H1 (cell line): ENCODE results near the gene CACNA1D. TPM values are rescaled to one million over a fixed set of nuclear protein-coding genes. Genes with fewer than 3 reads are reported as not detected.

Source experiments
- CTCF ChIA-PET: fragments of 300-600 bp; sonication (Branson Sonifier 250); formaldehyde crosslinking; loops from one replicate; lab custom pipeline; 2021; ENCODE audit not compliant: partially characterized antibody; lab: Charles Lee
- POLR2A ChIA-PET: fragments of 300-600 bp; sonication (Branson Sonifier 250); formaldehyde crosslinking; loops from one replicate; lab custom pipeline; 2021; ENCODE audit warnings: inconsistent platforms; ENCODE audit not compliant: partially characterized antibody; lab: Charles Lee
- DNase-seq, 2 experiments: peaks; one replicate each; pipeline versions ENCODE4 v3.0.0 to v3.0.0-alpha.2; 2010 to 2022; ENCODE audit warnings: low spot score in 2 of 2, low read depth in 1 of 2, mixed read lengths in 1 of 2
- FAIRE-seq: peaks from 2 replicates; lab custom pipeline; 2011; peaks lifted over from hg19 to GRCh38; lab: Jason Lieb, UNC
- H2AFZ ChIP-seq: 2 replicates; pipeline ENCODE4 v1.8.1; 2012; ENCODE audit warnings: low read length, inconsistent platforms
- H2AK5ac ChIP-seq: 2 replicates; pipeline ENCODE4 v1.6.1; 2013; ENCODE audit warnings: low read depth, low read length
- H2BK120ac ChIP-seq: replicated peaks from 2 replicates; pipeline ENCODE3; 2013; ENCODE audit warnings: low read depth, low read length, inconsistent platforms
- H2BK12ac ChIP-seq: 2 replicates; pipeline ENCODE4 v1.6.1; 2013; ENCODE audit warnings: low read depth, low read length
- H2BK15ac ChIP-seq: 2 replicates; pipeline ENCODE4 v1.6.1; 2013; ENCODE audit warnings: low read length
- H2BK20ac ChIP-seq: 2 replicates; pipeline ENCODE4 v1.6.1; 2013; ENCODE audit warnings: low read length
- H2BK5ac ChIP-seq: 2 replicates; pipeline ENCODE4 v1.6.1; 2013; ENCODE audit warnings: low read depth, low read length
- H3K14ac ChIP-seq: 2 replicates; pipeline ENCODE4 v1.6.1; 2013; ENCODE audit warnings: inconsistent platforms; ENCODE audit not compliant: insufficient read length
- H3K18ac ChIP-seq: 2 replicates; pipeline ENCODE4 v1.6.1; 2013; ENCODE audit warnings: low read length; ENCODE audit errors: extremely low read depth
- H3K23ac ChIP-seq: 2 replicates; pipeline ENCODE4 v1.6.1; 2013; ENCODE audit warnings: inconsistent platforms; ENCODE audit not compliant: insufficient read length
- H3K23me2 ChIP-seq: 2 replicates; pipeline ENCODE4 v1.6.1; 2013; ENCODE audit warnings: low read depth, low read length
- H3K27ac ChIP-seq: 2 replicates; pipeline ENCODE4 v1.6.1; 2011; ENCODE audit warnings: low read depth, low read length, inconsistent platforms
- H3K27me3 ChIP-seq, 4 experiments: replicated peaks in 1 of 4; 1 replicate in 1 of 4; 2 replicates in 3 of 4; pipeline versions ENCODE4 v1.6.1 to v1.8.1; 2011 to 2013; ENCODE audit warnings: low read length in 3 of 4, mild to moderate bottlenecking in 3 of 4, inconsistent platforms in 2 of 4, mixed read lengths in 2 of 4, moderate library complexity in 1 of 4; ENCODE audit not compliant: control insufficient read depth in 3 of 4, insufficient read depth in 3 of 4; ENCODE audit errors: extremely low read depth in 1 of 4
- H3K36me3 ChIP-seq, 4 experiments: 2 replicates each; pipeline versions ENCODE4 v1.6.1 to v1.8.1; 2011 to 2013; ENCODE audit warnings: mild to moderate bottlenecking in 4 of 4, low read length in 3 of 4, moderate library complexity in 2 of 4, control low read depth in 1 of 4, inconsistent platforms in 1 of 4; ENCODE audit not compliant: insufficient read depth in 4 of 4, control insufficient read depth in 2 of 4
- H3K4ac ChIP-seq: replicated peaks from 2 replicates; pipeline ENCODE3; 2013; ENCODE audit warnings: low read length, low read depth, mixed read lengths, inconsistent platforms; ENCODE audit not compliant: insufficient read length
- H3K4me1 ChIP-seq, 4 experiments: replicated peaks in 1 of 4; 1 replicate in 1 of 4; 2 replicates in 3 of 4; pipeline versions ENCODE4 v1.6.1 to v1.8.1; 2011 to 2013; ENCODE audit warnings: low read length in 3 of 4, inconsistent platforms in 2 of 4, mixed read lengths in 1 of 4; ENCODE audit not compliant: insufficient read depth in 4 of 4, control insufficient read depth in 3 of 4
- H3K4me2 ChIP-seq, 2 experiments: 2 replicates each; pipeline versions ENCODE4 v1.6.1 to v1.8.1; 2011 to 2013; ENCODE audit warnings: low read depth in 2 of 2, low read length in 2 of 2, control low read depth in 1 of 2, inconsistent platforms in 1 of 2, mild to moderate bottlenecking in 1 of 2; ENCODE audit not compliant: insufficient read depth in 1 of 2
- H3K4me3 ChIP-seq, 4 experiments: fragments of 200-600, 300-600 bp in 1 of 4; sonication (generic), shearing (Covaris generic), sonication (Bioruptor Twin) in 1 of 4; 2 replicates each; pipeline versions ENCODE4 v1.5.1 to v1.8.1; 2011 to 2016; ENCODE audit warnings: low read length in 4 of 4, low read depth in 3 of 4, control low read depth in 2 of 4, inconsistent platforms in 2 of 4, mild to moderate bottlenecking in 2 of 4, mixed read lengths in 1 of 4, moderate library complexity in 1 of 4; ENCODE audit not compliant: insufficient read depth in 2 of 4; ENCODE audit errors: extremely low read depth in 1 of 4
- H3K56ac ChIP-seq: replicated peaks from 2 replicates; pipeline ENCODE3; 2013; ENCODE audit warnings: low read depth, mild to moderate bottlenecking, mixed read lengths, low read length, inconsistent platforms; ENCODE audit not compliant: insufficient read length
- H3K79me1 ChIP-seq: 2 replicates; pipeline ENCODE4 v1.6.1; 2013; ENCODE audit warnings: low read depth, low read length, control low read depth
- H3K79me2 ChIP-seq, 2 experiments: 2 replicates each; pipeline versions ENCODE4 v1.6.1 to v1.8.1; 2012 to 2013; ENCODE audit warnings: low read length in 2 of 2, mild to moderate bottlenecking in 2 of 2, inconsistent platforms in 1 of 2; ENCODE audit not compliant: insufficient read depth in 2 of 2, control insufficient read depth in 1 of 2
- H3K9ac ChIP-seq, 4 experiments: replicated peaks in 1 of 4; 1 replicate in 1 of 4; 2 replicates in 3 of 4; pipeline versions ENCODE4 v1.6.1 to v1.8.1; 2011 to 2013; ENCODE audit warnings: low read depth in 3 of 4, low read length in 3 of 4, control low read depth in 2 of 4, mild to moderate bottlenecking in 2 of 4, moderate library complexity in 2 of 4, inconsistent platforms in 1 of 4; ENCODE audit errors: extremely low read depth in 1 of 4
- H3K9me3 ChIP-seq, 2 experiments: 2 replicates each; pipeline versions ENCODE4 v1.6.1 to v1.8.1; 2012 to 2013; ENCODE audit warnings: mild to moderate bottlenecking in 2 of 2, moderate library complexity in 2 of 2, control low read depth in 1 of 2, inconsistent platforms in 1 of 2, low read depth in 1 of 2, low read length in 1 of 2, mixed read lengths in 1 of 2; ENCODE audit not compliant: insufficient read depth in 2 of 2
- H4K20me1 ChIP-seq, 2 experiments: replicated peaks in 1 of 2; 2 replicates each; pipeline versions ENCODE3 to v1.8.1; 2011 to 2013; ENCODE audit warnings: inconsistent platforms in 2 of 2, low read length in 2 of 2, mild to moderate bottlenecking in 1 of 2; ENCODE audit not compliant: insufficient read depth in 2 of 2, control insufficient read depth in 1 of 2
- H4K5ac ChIP-seq: 2 replicates; pipeline ENCODE4 v1.6.1; 2013; ENCODE audit warnings: low read length, low read depth, mixed read lengths, inconsistent platforms; ENCODE audit not compliant: insufficient read length
- H4K8ac ChIP-seq: 2 replicates; pipeline ENCODE4 v1.8.0; 2013; ENCODE audit warnings: mild to moderate bottlenecking, moderate library complexity, low read length, inconsistent platforms; ENCODE audit not compliant: insufficient read depth; ENCODE audit errors: extremely low read depth
- H4K91ac ChIP-seq: replicated peaks from 2 replicates; pipeline ENCODE3; 2013; ENCODE audit warnings: low read length, mixed read lengths, inconsistent platforms; ENCODE audit not compliant: insufficient read length
- ASH2L ChIP-seq: fragments of 200-600, 300-600 bp; sonication (generic); IDR thresholded peaks from one replicate; pipeline ENCODE4 v1.7.1; 2017; ENCODE audit warnings: low read length
- BRCA1 ChIP-seq: IDR thresholded peaks from 2 replicates; pipeline ENCODE4 v1.6.1; 2012; ENCODE audit warnings: low read depth, low read length, improper control_type of control experiment
- CBX5 ChIP-seq: fragments of 300-800, 300-1000 bp; sonication (generic); IDR thresholded peaks from 2 replicates; pipeline ENCODE4 v1.7.1; 2016; ENCODE audit warnings: antibody characterized with exemption, low read length, low read depth
- CEBPB ChIP-seq: IDR thresholded peaks from 2 replicates; pipeline ENCODE4 v1.6.1; 2012; ENCODE audit warnings: low read depth, low read length
- HDAC2 ChIP-seq, 2 experiments: fragments of 300-600 bp in 1 of 2; sonication (generic) in 1 of 2; IDR thresholded peaks; 2 replicates each; pipeline ENCODE4 v1.6.1; 2011 to 2012; ENCODE audit warnings: low read depth in 2 of 2, low read length in 2 of 2, mild to moderate bottlenecking in 2 of 2, moderate library complexity in 2 of 2, borderline replicate concordance in 1 of 2, inconsistent platforms in 1 of 2
- HDAC6 ChIP-seq: IDR thresholded peaks from one replicate; pipeline ENCODE4 v1.7.1; 2012; ENCODE audit warnings: low read depth, mild to moderate bottlenecking, inconsistent platforms, low read length, moderate library complexity
- KDM4A ChIP-seq: IDR thresholded peaks from one replicate; pipeline ENCODE4 v1.7.1; 2012; ENCODE audit warnings: low read depth, mild to moderate bottlenecking, moderate library complexity, low read length, inconsistent platforms; ENCODE audit not compliant: severe bottlenecking
- NRF1 ChIP-seq: IDR thresholded peaks from 2 replicates; pipeline ENCODE4 v1.6.1; 2011; ENCODE audit warnings: mild to moderate bottlenecking, low read depth, low read length, improper control_type of control experiment
- RAD21 ChIP-seq, 2 experiments: IDR thresholded peaks in 1 of 2; conservative IDR thresholded peaks in 1 of 2; 2 replicates each; pipeline ENCODE4 v1.6.1; 2011; ENCODE audit warnings: low read depth in 2 of 2, low read length in 2 of 2, improper control_type of control experiment in 1 of 2, inconsistent platforms in 1 of 2, mild to moderate bottlenecking in 1 of 2, moderate library complexity in 1 of 2
- RBBP5 ChIP-seq: IDR thresholded peaks from 2 replicates; pipeline ENCODE4 v1.7.1; 2012; ENCODE audit warnings: low read depth, mild to moderate bottlenecking, inconsistent platforms, low read length, moderate library complexity, borderline replicate concordance
- SP2 ChIP-seq: IDR thresholded peaks from 2 replicates; pipeline ENCODE4 v1.6.1; 2012; ENCODE audit warnings: mild to moderate bottlenecking, low read length, inconsistent platforms
- TBP ChIP-seq: IDR thresholded peaks from 2 replicates; pipeline ENCODE4 v1.6.1; 2011; ENCODE audit warnings: low read depth, low read length, improper control_type of control experiment
- YY1 ChIP-seq: IDR thresholded peaks from 2 replicates; pipeline ENCODE4 v1.6.1; 2011; ENCODE audit warnings: low read depth, mild to moderate bottlenecking, low read length
- WGBS, 2 experiments: shearing (Covaris generic) in 1 of 2; methylation state at CpG; one replicate each; pipeline versions ENCODE4 v1.1.6 to v1.1.7; 2013 to 2015; ENCODE audit warnings: low lambda C conversion rate in 2 of 2, mixed read lengths in 2 of 2, inconsistent platforms in 1 of 2, low coverage in 1 of 2, missing lambda C conversion rate in 1 of 2; ENCODE audit not compliant: insufficient replicate concordance in 2 of 2, insufficient coverage in 1 of 2, insufficient read length in 1 of 2; ENCODE audit errors: extremely low coverage in 1 of 2, missing lambda C conversion rate in 1 of 2; 5-methylcytosine and 5-hydroxymethylcytosine counted together
- polyA plus RNA-seq, 7 experiments: library from polyadenylated mRNA; depleted of rRNA in 3 of 7; stranded (reverse) in 5 of 7; unstranded in 2 of 7; fragments of >200 nt in 5 of 7; fragments of 200-250 nt in 2 of 7; gene quantifications; 1 replicate in 5 of 7; 2 replicates in 1 of 7; 4 replicates in 1 of 7; pipeline versions ENCODE4 v1.2.1 to v1.2.3, GENCODE V29; 2011 to 2013; ENCODE audit warnings: missing spikeins in 2 of 7, mixed read lengths in 2 of 7
- total RNA-seq: library from RNA; stranded (reverse); fragmentation: NEBNext Ultra II Directional; extraction: Animal tissue kit (Norgen Biotek cat#: 25700); gene quantifications from 2 replicates; pipeline ENCODE4 v1.2.1, GENCODE V29; 2021
- TF ChIP-seq, protein P1 (sequence below): IDR thresholded peaks from 2 replicates; pipeline ENCODE4 v1.6.1; 2011; ENCODE audit warnings: low read depth, mild to moderate bottlenecking, low read length; ENCODE audit not compliant: insufficient read depth

CACNA1D gene
- total and polyA plus RNA-seq, 2 of the 8 experiments (the other 6 are each of a cell fraction or from before 2014, with no cell fraction given): 2.0 to 2.9 TPM

DNA sequence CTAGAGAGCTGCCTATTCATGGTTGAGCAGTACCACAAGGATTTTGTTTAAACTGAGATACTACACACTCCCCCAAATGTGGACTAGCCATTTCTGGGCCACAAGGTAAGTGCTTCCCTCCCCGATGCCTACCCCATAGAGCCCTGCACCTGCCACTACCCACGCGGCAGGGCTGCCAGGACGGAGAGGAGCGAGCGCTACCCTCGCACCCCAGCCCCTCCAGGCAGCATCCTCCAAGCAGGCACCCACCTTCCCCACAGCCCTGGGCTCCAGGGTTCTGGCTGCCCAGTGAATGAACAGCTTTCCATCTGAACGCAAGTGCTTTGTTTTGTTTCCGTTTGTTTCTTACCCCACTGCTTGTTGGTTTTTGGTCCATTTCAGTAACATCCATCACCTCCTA, 292.6 kb downstream of the CACNA1D start:
- Histone ChIP-seq H2BK5ac (no peak overlapping the region), H3K79me2 (no peaks in the 10 kb centered on the region)
- no peak for TF ChIP-seq ASH2L
- TF ChIP-seq TBP: no peak
- TF ChIP-seq YY1: no peak
- TF ChIP-seq RBBP5: no peak
- TF ChIP-seq BRCA1: no peak
- no peak for TF ChIP-seq NRF1
- TF ChIP-seq HDAC6: no peak
- TF ChIP-seq KDM4A: no peak
- TF ChIP-seq, protein P1, sequence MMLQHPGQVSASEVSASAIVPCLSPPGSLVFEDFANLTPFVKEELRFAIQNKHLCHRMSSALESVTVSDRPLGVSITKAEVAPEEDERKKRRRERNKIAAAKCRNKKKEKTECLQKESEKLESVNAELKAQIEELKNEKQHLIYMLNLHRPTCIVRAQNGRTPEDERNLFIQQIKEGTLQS: no peak
- TF ChIP-seq RAD21 (IDR thresholded peaks at IDR 0.05 in 1 of 2, conservative IDR thresholded peaks at IDR 0.05 in 1 of 2; ENCODE audit: low read depth in 2 of 2, low read length in 2 of 2): no peak
- TF ChIP-seq HDAC2 (IDR thresholded peaks at IDR 0.05; ENCODE audit: borderline replicate concordance in 1 of 2, low read depth in 2 of 2, low read length in 2 of 2): no peak
- no peak for TF ChIP-seq SP2
- TF ChIP-seq CBX5: no peak
- TF ChIP-seq CEBPB: no peak
- TF ChIP-seq, all 59 proteins: peak for 0
- Histone ChIP-seq H3K4ac (no peak overlapping the region), H4K8ac (no peak overlapping the region; the same call in 1 of the 2 replicates), H3K18ac (no peak overlapping the region), H2AFZ (no peak overlapping the region), H2BK120ac (no peak overlapping the region), H3K56ac (no peak overlapping the region), H3K27me3 (no peaks in the 10 kb centered on the region), H3K36me3 (no peaks in the 10 kb centered on the region), H2BK12ac (no peak overlapping the region), H3K4me3 (no peak overlapping the region), H2AK5ac (no peak overlapping the region), H3K9me3 (no peaks in the 10 kb centered on the region), H3K23ac (no peak overlapping the region), H3K9ac (no peak overlapping the region), H2BK20ac (no peak overlapping the region), H3K4me1 (peaks cover 0 to 6% (median 3%) of the 10 kb centered on the region in 4 experiments; a peak in 3 of 7 replicates), H2BK15ac (no peak overlapping the region), H3K27ac (no peak overlapping the region), H3K4me2 (no peak overlapping the region), H3K79me1 (no peaks in the 10 kb centered on the region), H4K91ac (no peak overlapping the region), H4K20me1 (no peaks in the 10 kb centered on the region), H4K5ac (no peak overlapping the region), H3K14ac (no peak overlapping the region), H3K23me2 (no peaks in the 10 kb centered on the region; the same call in 1 of the 2 replicates)
- FAIRE-seq (no peak), DNase-seq (no peak)
- ChIA-PET CTCF (interaction anchor here (0.9 to 1.7 kb wide), 5 partner anchors 8 to 56 kb away, joined by 3 to 6 read pairs (median 4); no protein-coding TSS in a partner anchor), POLR2A (no interaction called here)
- WGBS, 2 experiments: 85% methylated on average over 9 of the region's 9 CpGs; no CpG with 5 or more reads in 1 of the 2 experiments
